Omental fat pad (tissue), 4 donors: ENCODE data around the gene XYLB. TPM values are rescaled to one million over a fixed set of nuclear protein-coding genes. Genes with fewer than 3 reads are reported as not detected.
"Not testable (repeated sequence)": the region's sequence is repeated elsewhere in the genome, so short reads cannot be mapped to it uniquely, and the experiment has no call there.

Experiments
- ATAC-seq: fragments of 150-250 bp; one replicate; pipeline ENCODE4 v1.9.1; 2016; ENCODE audit warnings: mild to moderate bottlenecking, moderate library complexity; ENCODE audit not compliant: low FRiP score
- DNase-seq: peaks from one replicate; pipeline ENCODE4 v3.0.0-alpha.2; 2019; ENCODE audit warnings: low spot score
- CTCF ChIP-seq, 3 donors: fragments of 450-650 bp; IDR thresholded peaks; one replicate each; pipeline ENCODE4 v1.5.1; 2016 to 2017; ENCODE audit warnings: antibody characterized with exemption in 3 of 3, mild to moderate bottlenecking in 3 of 3, moderate library complexity in 2 of 3
- total RNA-seq, 4 donors: library from RNA; depleted of rRNA; stranded (reverse); fragments of >200 nt; gene quantifications; one replicate each; pipeline ENCODE4 v1.1.0, GENCODE V29; 2016

The XYLB gene
- 1 to 10 TPM; 2.1 to 4.1 (median 3.3) TPM for total RNA-seq

GRCh38 chr3:38346587-38347410 is at the start of gene XYLB:
Gene XYLB, plus strand, starts transcription at chr3:38346785. Its CDS starts 84 bp downstream, at chr3:38346869.
- TF ChIP-seq CTCF (IDR thresholded peaks at IDR 0.05), result peak in 1 of 3 donors; percentile 59
- DNase-seq (peak; percentile 59), ATAC-seq (peak; percentile 99)

- ATAC-seq, DNase-seq: not testable (repeated sequence)
Observed at GRCh38 chr3:38297053-38297452, 49.5 kb upstream of the XYLB start.

GRCh38 chr3:38297537-38297936 is 49.0 kb upstream of the XYLB start:
- no peak for ATAC-seq
- no peak for DNase-seq
- TF ChIP-seq CTCF (IDR thresholded peaks at IDR 0.05), result no peak

GRCh38 chr3:38297947-38298711 is 48.5 kb upstream of the XYLB start:
- DNase-seq, result no peak
- ATAC-seq, result no peak
- TF ChIP-seq CTCF (IDR thresholded peaks at IDR 0.05), result no peak

- no peak for ATAC-seq
Observed at GRCh38 chr3:38306941-38307340, 39.6 kb upstream of the XYLB start.

GRCh38 chr3:38307599-38307998 is 39.0 kb upstream of the XYLB start:
- ATAC-seq, result no peak
- no peak for TF ChIP-seq CTCF (IDR thresholded peaks at IDR 0.05)
- no peak for DNase-seq

More at GRCh38 chr3:38306941-38307340, 39.6 kb upstream of the XYLB start:
- TF ChIP-seq CTCF (IDR thresholded peaks at IDR 0.05), result no peak
- no peak for DNase-seq

GRCh38 chr3:38308456-38308855 is 38.1 kb upstream of the XYLB start:
- ATAC-seq (no peak), DNase-seq (no peak)
- no peak for TF ChIP-seq CTCF (IDR thresholded peaks at IDR 0.05)
